ENCODE results near the gene CALY. TPM values are rescaled to one million over a fixed set of nuclear protein-coding genes. Genes with fewer than 3 reads are reported as not detected.

The CALY gene
- total RNA-seq, result 0.25 TPM in 1 of 2 replicates, not detected in the other

DNA sequence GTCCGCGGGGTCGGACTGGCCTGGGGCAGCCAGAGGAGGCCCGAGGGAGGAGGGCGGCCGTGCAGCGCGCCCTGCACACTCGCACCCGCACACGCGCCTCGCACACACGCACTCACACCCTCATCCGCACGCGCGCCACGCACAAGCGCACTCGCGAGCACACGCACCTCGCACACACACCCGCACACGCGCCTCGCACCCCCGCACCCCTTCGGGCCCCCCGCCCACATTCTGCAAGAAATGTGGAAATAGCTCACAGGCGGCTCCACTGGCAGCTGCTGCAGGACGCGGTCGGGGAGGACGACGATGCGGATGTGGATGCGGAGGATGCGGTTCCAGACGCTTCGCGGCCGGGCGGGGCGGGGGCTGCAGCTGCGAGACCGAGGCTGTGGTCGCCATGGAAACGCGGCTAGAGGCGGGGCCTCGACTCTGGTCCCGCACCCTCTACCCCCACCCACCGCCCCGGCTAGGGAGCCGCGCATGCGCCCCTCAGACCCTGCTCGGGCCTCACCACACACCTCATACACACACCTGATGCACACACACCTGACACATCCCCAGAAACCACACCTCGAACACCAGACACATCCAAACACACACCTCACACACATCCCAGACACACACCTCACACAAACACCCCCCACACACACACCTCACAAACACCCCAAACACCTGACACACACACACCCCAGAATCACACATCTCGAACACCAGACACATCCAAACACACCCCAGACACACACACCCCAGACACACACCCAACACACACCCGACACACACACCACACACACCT, at the start of gene CALY:
CALY (minus strand) TSS at position 320 of the 793 bp plus-strand sequence. CDS start 7,907 bp downstream, outside the sequence.

DNA sequence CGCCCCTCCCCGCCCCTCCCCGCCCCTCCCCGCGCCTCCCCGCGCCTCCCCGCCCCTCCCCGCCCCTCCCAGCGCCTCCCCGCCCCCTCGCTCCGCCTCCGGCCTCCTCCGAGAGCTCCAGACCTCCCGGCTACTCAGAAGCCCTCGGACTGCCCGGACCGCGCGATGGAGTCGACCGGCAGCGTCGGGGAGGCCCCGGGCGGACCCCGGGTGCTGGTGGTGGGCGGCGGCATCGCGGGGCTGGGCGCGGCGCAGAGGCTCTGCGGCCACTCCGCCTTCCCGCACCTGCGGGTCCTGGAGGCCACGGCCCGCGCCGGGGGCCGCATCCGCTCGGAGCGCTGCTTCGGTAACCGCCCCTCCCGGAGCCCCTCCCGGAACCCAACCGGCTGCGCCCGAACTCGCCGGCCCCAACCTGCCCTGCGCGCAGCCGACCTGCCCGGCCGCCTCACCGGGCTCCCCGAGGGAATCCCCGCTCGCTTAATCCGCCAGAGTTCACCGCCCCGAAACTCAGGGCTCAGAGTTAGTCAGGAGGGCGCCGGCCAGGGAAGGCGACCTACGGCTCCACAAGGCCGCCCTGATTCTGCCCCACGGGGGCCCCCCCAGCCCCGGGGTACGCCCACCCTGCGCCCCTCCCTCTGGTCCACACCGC, 42.6 kb upstream of the CALY start, which contains the start of gene PAOX:
PAOX (plus strand) TSS at position 111 of the 649 bp plus-strand sequence; CDS start at position 166, 55 bp downstream.

DNA sequence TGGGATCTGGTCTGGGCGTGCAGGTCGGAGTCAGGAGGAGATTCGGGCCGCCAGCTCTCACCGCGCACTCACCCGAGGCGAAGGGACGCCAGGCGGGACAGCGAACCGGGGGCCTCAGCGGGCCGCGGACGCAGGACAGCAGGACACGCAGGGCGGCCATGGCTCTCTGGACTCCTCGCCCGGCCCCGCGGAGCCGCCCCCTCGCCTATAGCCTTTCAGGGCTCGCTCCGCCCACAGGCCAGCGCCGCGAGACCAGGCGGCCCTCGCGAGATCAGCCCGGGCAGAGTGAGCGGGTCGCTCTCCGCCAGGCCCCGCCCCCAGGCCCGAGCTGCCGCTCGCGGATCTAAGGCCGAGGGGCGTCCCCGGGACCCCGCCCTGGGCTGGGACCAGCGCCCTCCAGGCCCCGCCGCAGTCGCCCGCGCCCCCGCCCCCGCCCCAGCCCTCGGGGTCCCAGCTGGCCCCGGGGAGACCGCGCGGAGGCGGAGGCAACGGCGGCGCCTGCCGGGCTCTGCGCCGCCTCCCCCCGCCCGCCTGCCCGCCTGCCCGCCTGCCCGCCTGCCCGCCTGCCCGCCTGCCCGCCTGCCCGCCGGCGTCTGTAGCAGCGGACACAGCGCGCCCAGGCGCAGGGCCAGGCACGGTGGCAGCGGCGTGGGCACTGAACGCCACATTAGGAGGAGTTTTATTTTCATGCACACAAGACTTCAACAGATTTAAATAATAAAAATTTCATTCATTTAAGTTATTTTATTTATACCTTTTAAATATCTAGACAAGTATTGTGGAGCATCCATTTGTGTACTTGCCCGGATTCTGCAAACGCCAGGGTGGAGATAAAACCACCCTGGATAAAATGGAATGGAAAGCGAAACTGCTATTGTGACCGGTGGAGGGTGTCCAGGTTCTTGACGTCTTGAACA, 36.7 kb upstream of the CALY start, which contains the start of gene ECHS1:
ECHS1 (minus strand) TSS at position 181 of the 917 bp plus-strand sequence; CDS start at position 160, 21 bp downstream.

GRCh38 chr10:133357285-133358161, 20.8 kb upstream of the CALY start, which contains the start of gene FUOM:
Gene FUOM, minus strand, starts transcription at chr10:133358019. Its CDS starts 12 bp downstream, at chr10:133358007.

DNA sequence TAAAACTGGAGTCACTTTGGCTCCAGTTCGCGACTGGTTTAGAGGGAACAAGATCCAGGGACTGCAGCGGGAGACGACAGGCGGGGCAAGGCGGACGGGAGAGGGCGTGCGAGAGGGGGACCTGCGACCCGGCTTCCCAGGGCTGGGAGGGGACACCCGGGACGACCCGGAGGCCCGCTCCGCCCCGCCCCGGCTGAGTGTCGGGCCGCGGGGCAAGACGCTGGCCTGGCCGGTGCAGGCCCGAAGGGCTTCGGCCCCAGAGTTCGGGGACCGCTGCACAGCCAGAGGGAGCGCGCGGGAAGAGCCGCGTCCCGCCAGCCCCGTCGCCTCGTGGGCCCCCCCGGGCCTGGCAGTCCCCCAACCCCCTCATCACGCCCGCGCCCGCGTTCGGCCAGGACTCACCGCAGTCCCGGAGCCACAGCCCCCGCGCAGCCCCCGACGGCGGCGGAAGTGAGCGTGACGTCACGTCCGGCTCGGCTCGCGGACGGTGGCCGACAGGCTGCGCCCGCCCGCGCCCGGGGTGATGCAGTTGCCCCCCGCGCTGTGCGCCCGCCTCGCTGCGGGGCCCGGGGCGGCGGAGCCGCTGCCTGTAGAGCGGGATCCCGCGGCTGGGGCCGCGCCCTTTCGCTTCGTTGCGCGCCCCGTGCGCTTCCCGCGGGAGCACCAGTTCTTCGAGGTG, 28.1 kb downstream of the CALY start, which contains the start of the genes TUBGCP2 and ZNF511:
TUBGCP2 (minus strand) TSS at position 452 of the 679 bp plus-strand sequence. CDS start 5,931 bp downstream, outside the sequence.
ZNF511 (plus strand) TSS at position 494 of the 679 bp plus-strand sequence; CDS start at position 524, 30 bp downstream.

GRCh38 chr10:133276435-133277201, 60.1 kb downstream of the CALY start, which contains the start of gene ADAM8:
Gene ADAM8, minus strand, starts transcription at chr10:133276868. Its CDS starts 51 bp downstream, at chr10:133276817.

Other genes with a start within 250 kb of the CALY start
- not detected in 2 replicates for gene ADGRA1, start 249.0 kb downstream of the CALY start, total RNA-seq
- gene KNDC1, start 176.7 kb downstream of the CALY start, total RNA-seq, result 1.3 and 3.2 TPM in 2 replicates
- 0.12 TPM in 1 of 2 replicates, not detected in the other for gene UTF1, start 106.7 kb downstream of the CALY start, total RNA-seq
- not detected in 2 replicates for gene VENTX, start 99.0 kb downstream of the CALY start, total RNA-seq
- 8.1 and 11.0 TPM in 2 replicates for gene ADAM8, start 60.0 kb downstream of the CALY start, total RNA-seq
- gene TUBGCP2, start 28.0 kb downstream of the CALY start, total RNA-seq, result 71.4 and 103 TPM in 2 replicates
- 27.7 and 41.9 TPM in 2 replicates for gene ZNF511, start 28.0 kb downstream of the CALY start, total RNA-seq
- gene PRAP1, start 10.5 kb upstream of the CALY start, total RNA-seq, result not detected in 2 replicates
- gene FUOM, start 21.1 kb upstream of the CALY start, total RNA-seq, result 9.5 and 10.1 TPM in 2 replicates
- gene ECHS1, start 36.5 kb upstream of the CALY start, total RNA-seq, result 52.3 and 55.4 TPM in 2 replicates
- 4.0 and 9.2 TPM in 2 replicates for gene PAOX, start 42.4 kb upstream of the CALY start, total RNA-seq
- 37.6 and 38.5 TPM in 2 replicates for gene MTG1, start 57.3 kb upstream of the CALY start, total RNA-seq
- 0.22 and 0.50 TPM in 2 replicates for gene SPRN, start 87.7 kb upstream of the CALY start, total RNA-seq
- gene SCART1, start 117.0 kb upstream of the CALY start, total RNA-seq, result 2.6 and 4.2 TPM in 2 replicates
- gene CYP2E1, start 190.5 kb upstream of the CALY start, total RNA-seq, result 0.22 and 0.37 TPM in 2 replicates
- gene SYCE1, start 228.7 kb upstream of the CALY start, total RNA-seq, result not detected in 2 replicates